ENCODE results near the gene COL4A1.

The COL4A1 gene

DNA sequence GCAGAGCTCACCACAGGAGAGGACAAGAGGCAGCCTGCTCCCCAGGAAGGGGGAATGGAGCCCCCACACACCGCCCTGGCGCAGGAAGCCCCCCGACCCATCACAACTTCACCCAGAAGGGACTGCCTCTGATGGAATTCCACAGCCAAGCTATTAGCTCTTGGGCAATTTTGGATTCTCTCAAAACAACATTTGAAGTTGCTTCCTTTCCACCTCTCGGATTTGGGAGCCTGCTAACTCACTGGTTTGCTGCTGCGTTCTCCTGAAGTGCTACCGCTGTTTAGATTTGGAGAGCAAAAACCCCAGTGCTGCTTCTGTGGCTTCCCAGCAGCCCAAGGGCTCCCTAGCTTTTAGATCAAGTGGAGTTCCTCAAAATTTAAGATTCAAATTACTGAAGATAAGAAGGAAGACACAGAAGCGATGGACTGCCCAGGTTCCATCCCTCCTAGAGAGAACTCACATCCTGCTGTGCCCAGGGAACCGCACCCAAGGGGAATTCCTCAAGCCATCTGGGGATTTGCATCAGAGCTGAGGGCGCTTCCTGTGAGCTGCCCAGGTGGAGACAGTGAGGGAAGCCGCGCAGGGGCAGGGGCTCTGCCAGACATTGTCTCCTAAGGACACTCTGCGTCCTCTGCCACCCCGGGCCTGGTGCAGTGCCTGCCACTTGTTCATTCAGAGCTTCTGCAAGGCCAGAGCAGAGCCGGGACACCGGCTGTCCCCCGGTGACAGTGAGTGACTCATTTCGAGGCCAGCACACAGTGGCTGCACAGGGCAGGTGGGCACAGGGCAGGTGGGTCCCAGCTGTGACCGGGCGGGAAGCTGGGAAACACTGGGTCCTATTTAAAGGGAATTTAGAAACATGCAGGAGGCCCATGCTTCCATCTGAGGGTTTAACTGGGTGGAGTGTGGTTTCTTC lies 45.5 kb downstream of the COL4A1 start:
- DNase-seq (ENCODE audit: low read depth in 1 of 2, low spot score in 1 of 2) = no peak

DNA sequence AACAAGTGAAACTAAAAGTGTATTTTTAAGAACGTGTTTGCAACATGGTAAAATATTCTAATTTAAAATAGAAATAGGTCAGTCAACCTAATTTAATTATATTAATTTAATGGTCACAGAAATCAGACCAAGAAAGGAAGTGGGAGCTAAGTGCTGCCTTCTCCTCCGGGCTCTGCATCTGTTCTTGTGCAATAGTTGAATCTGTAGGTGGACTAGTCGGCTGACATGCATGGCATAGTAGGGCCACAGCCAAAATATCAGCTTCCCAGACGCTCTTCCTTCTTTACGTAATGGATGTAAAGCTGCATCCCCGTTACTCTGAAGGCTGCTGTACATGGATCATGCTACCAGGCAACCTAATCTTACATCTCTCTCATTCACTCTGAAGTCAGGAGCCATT lies 47.3 kb downstream of the COL4A1 start:
- DNase-seq (ENCODE audit: low read depth in 1 of 2, low spot score in 1 of 2) = no peak

DNA sequence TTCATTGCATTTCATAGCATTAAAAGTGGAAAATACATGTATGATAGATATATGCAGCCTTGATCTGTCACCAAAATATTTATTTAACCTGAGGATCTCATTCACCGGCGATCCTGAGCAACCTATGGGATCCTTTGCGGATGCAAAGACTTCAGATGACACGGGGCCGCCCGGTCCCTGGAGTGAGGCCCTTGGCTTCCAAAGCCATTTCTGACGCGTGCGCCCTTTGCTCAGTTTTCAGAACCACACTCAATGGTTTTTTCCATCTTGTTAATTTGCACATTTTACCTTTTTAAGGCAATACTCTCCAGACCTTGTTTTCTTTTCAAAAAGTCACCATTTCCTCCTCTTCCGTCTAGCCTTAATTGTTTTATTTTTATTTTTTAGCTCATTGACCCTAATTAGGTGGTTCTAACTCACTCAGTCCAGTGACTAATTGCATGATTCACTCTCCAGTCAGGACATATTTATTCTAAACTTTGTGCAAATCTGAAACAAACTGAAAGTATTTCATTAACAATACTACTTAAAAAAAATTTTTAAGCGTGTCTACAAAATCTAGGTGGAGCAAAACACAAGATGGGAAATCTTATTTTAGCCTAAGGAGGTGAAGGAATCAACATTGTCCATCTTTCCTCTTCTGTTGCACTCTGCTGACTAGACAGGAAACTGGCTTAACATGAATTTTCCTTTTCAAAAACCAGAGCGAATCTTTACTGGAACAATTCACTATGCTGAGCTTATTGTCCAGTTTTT lies 47.9 kb downstream of the COL4A1 start:
- no peak for DNase-seq (ENCODE audit: low read depth in 1 of 2, low spot score in 1 of 2)

DNA sequence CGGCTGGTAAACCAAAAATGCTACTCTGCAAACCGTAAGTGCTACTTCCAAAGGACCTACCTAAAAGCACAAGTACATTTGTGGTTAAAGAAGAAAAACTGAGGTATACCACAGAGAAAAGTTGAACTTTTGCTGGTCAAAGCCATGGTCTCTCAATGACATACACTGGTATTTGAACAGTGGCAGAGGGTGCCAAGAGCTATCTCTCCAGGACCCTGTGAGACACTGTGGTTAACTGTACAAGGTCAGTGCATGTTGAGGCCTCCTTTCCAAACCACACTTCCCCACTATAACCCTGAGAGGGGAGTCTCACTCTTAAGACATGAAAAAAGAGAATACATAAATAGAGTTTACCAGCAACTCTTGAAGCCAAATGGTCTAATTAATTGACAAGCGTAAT lies 49.5 kb downstream of the COL4A1 start:
- DNase-seq (ENCODE audit: low read depth in 1 of 2, low spot score in 1 of 2) = no peak

DNA sequence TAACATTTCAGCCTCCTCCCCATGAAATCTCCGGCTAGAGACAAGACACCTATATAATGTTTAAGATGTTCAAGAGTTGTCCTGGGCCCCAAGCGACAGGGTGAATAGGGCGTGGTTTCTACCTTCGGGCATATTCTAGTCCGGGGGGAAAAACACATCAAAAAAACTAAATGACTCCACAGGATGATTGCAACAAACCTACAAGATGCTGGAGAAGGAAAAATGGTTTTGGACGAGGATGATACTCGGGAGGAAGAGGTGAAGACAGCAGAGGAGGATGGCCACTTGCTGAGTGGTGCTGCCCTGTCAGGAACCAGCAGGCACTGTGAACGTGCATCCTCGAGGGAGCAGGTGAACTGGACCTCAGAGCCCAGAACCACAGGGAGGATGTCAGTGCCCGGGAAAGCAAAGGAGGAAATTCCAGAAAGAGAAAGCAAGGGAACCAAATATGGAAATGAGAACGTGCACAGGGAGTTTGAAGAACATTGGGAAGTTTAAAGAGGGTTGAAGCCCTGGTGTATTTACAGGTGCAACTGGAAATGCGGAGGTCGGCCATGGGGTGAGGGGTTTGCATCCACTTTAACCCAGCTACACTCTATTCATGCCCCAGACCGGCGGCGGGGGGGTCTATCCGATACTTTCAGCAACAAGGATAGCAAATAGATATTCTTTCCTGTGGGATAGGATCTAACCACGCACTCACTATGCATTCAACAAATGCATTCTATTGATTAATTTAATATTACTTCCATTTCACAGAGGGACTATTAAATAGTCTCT lies 50.6 kb downstream of the COL4A1 start:
- no peak for DNase-seq (ENCODE audit: low read depth in 1 of 2, low spot score in 1 of 2)

DNA sequence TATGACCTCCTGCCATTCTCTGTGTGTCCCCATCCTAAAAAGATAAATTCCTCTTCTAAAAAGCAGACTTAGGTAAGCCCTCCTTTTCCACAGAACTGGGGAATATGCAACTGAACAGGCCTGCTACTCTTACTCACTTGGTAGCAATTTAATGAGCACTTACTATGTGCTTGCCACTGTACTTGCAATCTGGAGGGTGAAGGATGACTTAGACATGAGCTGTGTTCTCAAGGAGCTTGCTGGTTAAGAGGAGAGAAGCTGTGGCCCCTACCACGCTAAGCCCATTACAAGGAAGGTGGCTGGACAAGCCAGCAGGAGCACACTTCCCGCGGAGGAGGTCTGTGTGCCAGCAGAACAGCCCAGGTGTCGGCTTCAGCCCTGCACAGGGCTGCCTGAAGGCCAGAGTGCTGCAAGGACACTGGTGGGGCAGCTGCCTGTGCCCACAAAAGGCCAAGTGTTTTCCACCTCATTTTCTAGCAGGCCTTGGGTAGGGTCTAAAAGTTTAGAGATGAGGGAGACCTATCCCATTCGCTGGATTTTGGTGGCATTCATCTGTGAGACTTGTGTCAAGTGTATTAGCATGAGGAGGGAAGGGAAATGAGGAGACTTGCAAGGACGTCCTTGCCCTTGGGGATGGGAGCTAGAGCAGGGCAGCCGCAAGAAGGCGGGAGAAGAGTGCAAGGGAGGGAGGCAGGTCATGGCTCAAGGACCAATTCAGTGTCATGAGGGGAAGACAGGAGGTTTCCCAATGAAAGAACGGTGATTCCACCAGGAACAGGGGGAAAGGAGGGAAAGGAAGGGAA lies 52.0 kb downstream of the COL4A1 start:
- no peak for DNase-seq (ENCODE audit: low read depth in 1 of 2, low spot score in 1 of 2)

DNA sequence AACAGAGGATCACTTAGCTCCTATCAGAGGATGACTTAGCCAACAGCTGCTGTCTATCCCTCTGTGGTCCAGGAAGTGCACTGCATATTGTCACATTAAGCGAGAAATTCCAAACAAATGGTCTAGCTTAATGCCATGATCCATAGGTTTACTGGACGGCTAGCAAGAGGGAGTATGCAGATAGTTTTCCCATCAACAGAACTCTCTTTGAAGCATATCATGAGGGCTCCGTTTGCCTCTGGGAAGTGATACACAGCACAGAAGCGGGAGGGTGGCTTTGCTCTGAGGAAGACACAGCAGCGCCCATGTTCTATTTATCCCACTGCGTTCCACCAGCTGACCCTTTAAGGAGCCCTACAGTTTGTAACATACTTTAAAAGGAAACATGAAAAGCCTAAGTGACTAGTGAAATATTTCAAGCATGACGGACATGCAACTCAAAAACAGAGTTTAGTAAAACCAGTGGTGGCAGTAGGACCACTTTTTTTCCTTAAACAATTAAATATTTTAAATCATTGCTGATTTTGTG lies 52.7 kb downstream of the COL4A1 start:
- no peak for DNase-seq (ENCODE audit: low read depth in 1 of 2, low spot score in 1 of 2)

DNA sequence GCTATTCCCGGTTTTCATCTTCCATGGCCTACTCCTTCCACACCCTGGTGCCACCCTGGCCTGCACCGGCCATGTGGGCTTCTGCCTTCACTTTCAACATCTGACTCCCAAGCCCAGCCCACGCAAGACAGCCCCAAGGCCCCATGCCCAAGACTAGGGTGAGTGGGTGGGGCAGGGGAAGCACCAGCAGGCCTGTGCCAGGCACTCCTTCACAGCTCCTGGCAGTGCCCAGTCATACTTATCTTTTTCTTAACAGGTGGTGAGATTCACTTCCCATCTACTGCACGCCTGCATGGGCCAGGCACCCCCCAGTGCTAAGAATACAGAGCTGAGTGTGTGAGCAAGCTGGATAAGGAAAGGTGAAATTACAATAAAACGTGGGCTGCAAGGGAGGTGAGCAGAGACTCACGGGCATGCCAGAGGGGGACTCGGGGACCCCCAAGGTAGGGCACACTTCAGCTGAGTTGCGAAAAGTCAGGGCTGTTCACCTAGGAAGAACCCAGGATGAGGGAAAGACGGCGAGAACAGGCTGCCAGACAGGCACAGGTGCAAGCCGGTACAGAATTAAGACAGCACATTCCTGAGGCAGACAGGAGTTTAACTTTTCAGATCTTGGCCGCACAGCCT lies 55.7 kb downstream of the COL4A1 start:
- DNase-seq (ENCODE audit: low read depth in 1 of 2, low spot score in 1 of 2) = no peak

DNA sequence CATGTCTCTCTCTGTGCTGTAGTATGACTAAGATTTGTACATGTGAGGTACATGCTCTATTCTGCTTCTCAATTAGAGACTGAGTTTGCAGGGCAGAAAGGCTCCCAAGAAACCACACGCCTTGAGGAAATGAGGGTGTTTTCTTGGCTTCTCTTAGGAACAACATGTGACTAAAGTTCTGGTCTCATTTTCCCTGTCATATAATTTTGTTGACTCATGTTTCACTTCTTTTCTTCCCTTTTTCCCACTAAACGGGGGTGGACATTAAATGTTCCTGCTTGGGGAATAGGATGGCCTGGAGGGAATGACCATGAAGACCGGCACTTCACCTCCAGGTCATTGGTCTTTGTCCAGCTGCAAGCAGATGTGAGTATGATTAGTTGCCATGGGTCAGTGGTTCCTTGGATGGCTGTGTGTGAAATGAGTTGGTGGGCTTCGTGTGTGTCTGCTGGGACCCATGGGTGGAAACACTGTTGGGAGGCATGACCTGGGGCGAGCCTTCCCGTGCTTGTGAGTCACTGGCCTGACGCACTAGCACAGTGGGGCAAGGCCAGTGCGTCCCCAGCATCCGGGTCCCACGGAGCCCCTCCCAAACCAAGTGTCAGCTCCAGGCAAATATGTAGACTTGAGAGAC lies 56.6 kb downstream of the COL4A1 start:
- DNase-seq (ENCODE audit: low read depth in 1 of 2, low spot score in 1 of 2) = no peak

DNA sequence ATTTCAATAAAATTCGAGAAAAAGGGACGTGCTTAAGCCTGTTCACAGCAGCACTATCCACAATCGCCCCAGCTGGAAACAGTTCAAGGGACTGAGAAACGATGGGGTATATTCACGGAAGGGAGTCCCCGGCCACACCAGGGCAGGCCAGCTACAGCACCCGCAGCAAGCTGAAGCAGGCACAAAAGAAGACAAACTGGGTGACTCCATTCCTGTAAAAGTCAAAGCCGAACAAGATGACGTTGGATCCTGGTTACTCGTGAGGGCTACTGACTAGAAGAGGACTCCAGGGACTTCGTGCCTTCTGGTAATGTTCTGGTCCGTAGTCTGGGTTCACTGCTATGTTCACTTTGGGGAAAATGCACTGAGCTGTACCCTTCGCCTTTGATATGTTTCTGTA lies 57.6 kb downstream of the COL4A1 start:
- DNase-seq (ENCODE audit: low read depth in 1 of 2, low spot score in 1 of 2) = no peak

DNA sequence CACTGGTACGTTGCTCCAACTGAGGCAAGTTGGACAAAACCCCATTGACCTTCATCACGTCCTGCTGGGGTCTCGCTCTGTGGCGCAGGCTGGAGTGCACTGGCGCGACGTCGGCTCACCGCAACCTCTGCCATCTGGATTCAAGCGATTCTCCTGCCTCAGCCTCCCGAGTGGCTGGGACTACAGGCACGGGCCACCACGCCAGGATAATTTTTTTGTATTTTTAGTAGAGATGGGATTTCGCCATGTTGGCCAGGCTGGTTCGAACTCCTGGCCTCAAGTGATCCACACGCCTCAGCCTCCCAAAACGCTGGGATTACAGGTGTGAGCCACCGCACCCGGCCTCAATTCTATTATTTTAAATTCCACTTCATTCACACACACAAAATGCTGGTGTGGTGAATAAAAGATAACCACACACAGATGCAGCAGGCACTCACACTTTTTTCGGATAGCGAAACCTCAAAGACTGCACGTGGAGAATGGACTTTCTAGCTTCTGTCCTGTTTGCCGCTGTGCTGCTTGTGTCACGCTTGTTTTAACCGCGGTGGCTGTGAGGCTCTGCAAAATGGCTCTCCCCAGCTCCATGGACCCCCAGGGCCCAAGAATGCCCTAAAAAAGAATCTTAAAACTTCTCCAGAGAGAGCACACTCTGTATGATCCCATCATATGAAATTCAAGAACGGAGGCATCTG lies 58.4 kb downstream of the COL4A1 start:
- no peak for DNase-seq (ENCODE audit: low read depth in 1 of 2, low spot score in 1 of 2)

DNA sequence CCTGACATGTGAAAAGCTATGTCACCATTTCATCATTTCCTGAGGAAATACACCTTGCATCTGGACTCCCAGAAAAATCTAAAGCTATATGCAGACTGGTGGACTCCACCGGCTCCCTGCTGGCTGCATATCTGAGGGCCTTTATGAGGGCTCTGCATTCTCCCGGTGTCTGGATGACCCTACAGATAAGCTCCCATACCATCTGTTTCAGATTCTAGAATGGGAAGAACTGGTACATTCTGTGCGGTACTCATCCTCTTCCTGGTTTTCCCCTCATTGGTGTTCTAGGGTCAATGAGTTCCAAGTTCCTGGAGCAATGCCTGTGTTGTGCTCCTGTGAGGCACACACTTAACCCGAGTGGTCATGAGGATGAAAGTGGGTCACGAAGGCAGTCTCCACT lies 60.4 kb downstream of the COL4A1 start:
- no peak for DNase-seq (ENCODE audit: low read depth in 1 of 2, low spot score in 1 of 2)

DNA sequence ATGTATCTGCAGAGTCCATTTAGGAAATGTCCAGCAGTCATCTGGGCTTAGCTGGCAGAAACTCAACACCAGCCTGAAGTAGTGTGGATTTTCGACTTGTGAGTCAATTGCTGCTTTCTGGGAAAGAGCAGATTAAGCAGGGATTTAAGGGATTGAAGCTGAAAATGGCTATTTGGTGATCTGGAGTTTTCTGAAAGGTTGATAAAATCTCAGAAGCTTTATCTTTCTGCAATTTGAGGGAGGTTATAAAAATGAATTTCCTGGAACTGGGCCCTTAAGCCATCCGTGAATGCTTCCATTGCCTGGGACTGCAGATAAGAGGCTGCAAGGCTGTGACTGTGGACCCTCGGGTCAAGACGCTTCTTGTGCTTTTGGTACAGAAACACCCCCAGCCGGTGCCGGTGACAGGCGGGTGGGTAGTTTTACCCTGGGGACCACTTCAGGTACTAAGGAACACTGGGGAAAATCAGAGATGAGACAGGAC lies 61.5 kb downstream of the COL4A1 start:
- DNase-seq (ENCODE audit: low read depth in 1 of 2, low spot score in 1 of 2) = no peak

DNA sequence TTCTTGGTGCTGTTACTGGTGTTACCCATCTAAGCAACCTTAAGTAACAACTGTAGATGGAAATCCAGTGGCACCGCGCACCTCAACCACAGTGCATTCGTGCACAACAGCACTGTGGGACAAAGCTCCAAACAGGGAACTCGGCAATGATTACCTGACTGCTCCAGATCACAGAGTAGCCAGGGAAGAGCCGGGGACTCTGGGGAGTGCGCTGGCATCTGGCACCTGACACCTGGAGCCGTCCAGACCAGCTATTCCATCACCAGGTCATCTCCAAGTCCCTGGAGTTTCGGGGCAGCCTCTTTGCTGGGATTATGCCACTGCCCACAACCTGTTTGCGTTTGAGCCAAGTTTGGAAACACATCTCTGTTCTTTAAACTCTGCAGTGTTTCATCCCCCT lies 62.0 kb downstream of the COL4A1 start:
- DNase-seq (ENCODE audit: low read depth in 1 of 2, low spot score in 1 of 2) = no peak

DNA sequence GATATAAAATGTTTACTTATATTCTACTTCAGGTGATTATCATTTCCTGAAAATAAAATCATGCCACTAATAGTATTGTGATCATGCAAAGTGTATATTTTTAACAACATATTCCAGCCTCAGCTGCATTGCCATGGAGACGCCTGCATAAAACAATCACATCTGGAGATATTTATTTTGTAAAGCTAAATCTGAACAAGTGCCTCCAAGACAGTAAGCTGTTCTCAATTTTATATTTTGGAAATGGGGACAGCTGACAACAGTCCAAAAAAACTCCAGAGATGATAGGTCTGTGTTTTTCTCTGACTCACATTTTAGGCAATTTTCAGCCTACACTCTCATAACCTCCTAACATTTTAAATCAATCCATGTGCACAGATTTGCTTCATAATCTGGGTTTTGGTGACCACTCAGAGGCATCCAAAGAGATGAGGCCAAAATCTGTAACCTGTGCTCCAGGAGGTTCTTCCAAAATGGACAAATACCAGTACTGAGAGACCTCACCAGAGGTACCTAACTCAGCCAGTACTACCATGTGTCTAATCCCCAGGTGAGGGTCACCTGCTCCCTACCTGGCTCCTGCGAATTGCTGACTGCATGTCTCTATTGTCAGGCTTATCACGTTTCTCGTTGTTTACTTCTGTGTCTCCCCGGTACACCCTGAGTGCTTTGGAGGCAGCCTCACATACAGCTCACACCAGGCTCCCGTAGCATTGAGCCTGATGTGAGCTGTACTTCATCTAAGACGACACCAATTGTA lies 62.7 kb downstream of the COL4A1 start:
- no peak for DNase-seq (ENCODE audit: low read depth in 1 of 2, low spot score in 1 of 2)

DNA sequence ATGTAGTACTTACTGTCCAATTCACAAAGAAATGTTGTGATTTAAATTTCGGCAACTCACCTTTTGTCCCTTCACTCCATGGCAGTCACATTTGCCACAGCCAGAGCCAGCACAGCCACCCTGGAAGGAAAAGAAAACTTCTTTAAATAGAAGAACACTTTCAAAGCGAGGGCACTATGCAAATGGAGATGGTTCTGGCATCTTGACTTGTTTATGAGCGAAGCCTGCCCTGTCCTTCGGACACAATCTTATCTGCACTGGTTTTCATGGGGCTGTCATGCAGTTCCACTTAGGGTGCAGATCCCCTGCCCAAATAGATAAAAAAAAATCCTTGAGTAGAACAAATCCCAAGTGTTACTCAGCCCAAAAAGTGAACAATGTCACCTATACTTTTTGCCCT lies 64.3 kb downstream of the COL4A1 start:
- DNase-seq (ENCODE audit: low read depth in 1 of 2, low spot score in 1 of 2) = no peak

DNA sequence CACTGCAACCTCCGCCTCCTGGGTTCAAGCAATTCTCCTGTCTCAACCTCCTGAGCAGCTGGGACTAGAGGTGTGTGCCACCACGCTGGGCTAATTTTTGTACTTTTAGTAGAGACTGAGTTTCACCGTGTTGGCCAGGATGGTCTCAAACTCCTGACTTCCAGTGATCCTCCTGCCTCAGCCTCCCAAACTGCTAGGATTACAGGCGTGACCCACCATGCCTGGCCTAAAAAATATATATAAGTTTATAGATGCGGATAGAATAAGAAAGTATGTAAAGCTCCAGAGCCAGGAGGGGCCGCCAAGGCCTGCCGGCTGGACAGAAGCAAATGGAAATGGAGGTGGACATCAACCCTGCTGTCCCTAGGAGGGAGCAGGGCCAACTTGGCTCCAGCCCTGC lies 66.0 kb downstream of the COL4A1 start:
- no peak for DNase-seq (ENCODE audit: low read depth in 1 of 2, low spot score in 1 of 2)

DNA sequence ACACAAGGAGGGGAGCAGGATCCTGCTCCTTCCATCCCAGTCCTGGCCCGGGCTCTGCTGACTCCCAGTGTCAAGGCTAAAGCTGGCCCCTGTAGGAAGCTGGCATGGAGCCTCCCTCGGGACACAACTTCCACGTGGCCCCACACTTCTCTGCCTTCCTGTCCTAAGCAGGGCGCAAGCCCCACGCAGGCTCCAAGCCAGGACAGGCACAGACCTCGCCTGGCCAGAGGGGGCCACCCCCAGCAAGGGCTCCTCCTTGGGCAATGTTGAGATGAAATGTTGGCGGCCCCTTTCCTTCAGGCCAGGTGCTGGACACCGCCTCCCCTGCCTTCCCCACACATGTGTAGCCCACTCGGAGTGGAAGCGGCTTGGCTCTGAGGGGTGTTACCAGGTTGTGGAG lies 66.6 kb downstream of the COL4A1 start:
- DNase-seq (ENCODE audit: low read depth in 1 of 2, low spot score in 1 of 2) = no peak
